H1 (cell line): ENCODE measurements around the gene RBM10. TPM values are rescaled to one million over a fixed set of nuclear protein-coding genes. Genes with fewer than 3 reads are reported as not detected.

Experiments used
- CTCF ChIA-PET: fragments of 300-600 bp; sonication (Branson Sonifier 250); formaldehyde crosslinking; loops from one replicate; lab custom pipeline; 2021; ENCODE audit not compliant: partially characterized antibody; lab: Charles Lee
- POLR2A ChIA-PET: fragments of 300-600 bp; sonication (Branson Sonifier 250); formaldehyde crosslinking; loops from one replicate; lab custom pipeline; 2021; ENCODE audit warnings: inconsistent platforms; ENCODE audit not compliant: partially characterized antibody; lab: Charles Lee
- DNase-seq, 2 experiments: peaks; one replicate each; pipeline versions ENCODE4 v3.0.0 to v3.0.0-alpha.2; 2010 to 2022; ENCODE audit warnings: low spot score in 2 of 2, low read depth in 1 of 2, mixed read lengths in 1 of 2
- FAIRE-seq: peaks from 2 replicates; lab custom pipeline; 2011; peaks lifted over from hg19 to GRCh38; lab: Jason Lieb, UNC
- H2AFZ ChIP-seq: 2 replicates; pipeline ENCODE4 v1.8.1; 2012; ENCODE audit warnings: low read length, inconsistent platforms
- H2AK5ac ChIP-seq: 2 replicates; pipeline ENCODE4 v1.6.1; 2013; ENCODE audit warnings: low read depth, low read length
- H2BK120ac ChIP-seq: replicated peaks from 2 replicates; pipeline ENCODE3; 2013; ENCODE audit warnings: low read depth, low read length, inconsistent platforms
- H2BK12ac ChIP-seq: 2 replicates; pipeline ENCODE4 v1.6.1; 2013; ENCODE audit warnings: low read depth, low read length
- H2BK15ac ChIP-seq: 2 replicates; pipeline ENCODE4 v1.6.1; 2013; ENCODE audit warnings: low read length
- H2BK20ac ChIP-seq: 2 replicates; pipeline ENCODE4 v1.6.1; 2013; ENCODE audit warnings: low read length
- H2BK5ac ChIP-seq: 2 replicates; pipeline ENCODE4 v1.6.1; 2013; ENCODE audit warnings: low read depth, low read length
- H3K14ac ChIP-seq: 2 replicates; pipeline ENCODE4 v1.6.1; 2013; ENCODE audit warnings: inconsistent platforms; ENCODE audit not compliant: insufficient read length
- H3K18ac ChIP-seq: 2 replicates; pipeline ENCODE4 v1.6.1; 2013; ENCODE audit warnings: low read length; ENCODE audit errors: extremely low read depth
- H3K23ac ChIP-seq: 2 replicates; pipeline ENCODE4 v1.6.1; 2013; ENCODE audit warnings: inconsistent platforms; ENCODE audit not compliant: insufficient read length
- H3K23me2 ChIP-seq: 2 replicates; pipeline ENCODE4 v1.6.1; 2013; ENCODE audit warnings: low read depth, low read length
- H3K27ac ChIP-seq: 2 replicates; pipeline ENCODE4 v1.6.1; 2011; ENCODE audit warnings: low read depth, low read length, inconsistent platforms
- H3K27me3 ChIP-seq, 4 experiments: replicated peaks in 1 of 4; 1 replicate in 1 of 4; 2 replicates in 3 of 4; pipeline versions ENCODE4 v1.6.1 to v1.8.1; 2011 to 2013; ENCODE audit warnings: low read length in 3 of 4, mild to moderate bottlenecking in 3 of 4, inconsistent platforms in 2 of 4, mixed read lengths in 2 of 4, moderate library complexity in 1 of 4; ENCODE audit not compliant: control insufficient read depth in 3 of 4, insufficient read depth in 3 of 4; ENCODE audit errors: extremely low read depth in 1 of 4
- H3K36me3 ChIP-seq, 4 experiments: 2 replicates each; pipeline versions ENCODE4 v1.6.1 to v1.8.1; 2011 to 2013; ENCODE audit warnings: mild to moderate bottlenecking in 4 of 4, low read length in 3 of 4, moderate library complexity in 2 of 4, control low read depth in 1 of 4, inconsistent platforms in 1 of 4; ENCODE audit not compliant: insufficient read depth in 4 of 4, control insufficient read depth in 2 of 4
- H3K4ac ChIP-seq: replicated peaks from 2 replicates; pipeline ENCODE3; 2013; ENCODE audit warnings: low read length, low read depth, mixed read lengths, inconsistent platforms; ENCODE audit not compliant: insufficient read length
- H3K4me1 ChIP-seq, 4 experiments: replicated peaks in 1 of 4; 1 replicate in 1 of 4; 2 replicates in 3 of 4; pipeline versions ENCODE4 v1.6.1 to v1.8.1; 2011 to 2013; ENCODE audit warnings: low read length in 3 of 4, inconsistent platforms in 2 of 4, mixed read lengths in 1 of 4; ENCODE audit not compliant: insufficient read depth in 4 of 4, control insufficient read depth in 3 of 4
- H3K4me2 ChIP-seq, 2 experiments: 2 replicates each; pipeline versions ENCODE4 v1.6.1 to v1.8.1; 2011 to 2013; ENCODE audit warnings: low read depth in 2 of 2, low read length in 2 of 2, control low read depth in 1 of 2, inconsistent platforms in 1 of 2, mild to moderate bottlenecking in 1 of 2; ENCODE audit not compliant: insufficient read depth in 1 of 2
- H3K4me3 ChIP-seq, 4 experiments: fragments of 200-600, 300-600 bp in 1 of 4; sonication (generic), shearing (Covaris generic), sonication (Bioruptor Twin) in 1 of 4; 2 replicates each; pipeline versions ENCODE4 v1.5.1 to v1.8.1; 2011 to 2016; ENCODE audit warnings: low read length in 4 of 4, low read depth in 3 of 4, control low read depth in 2 of 4, inconsistent platforms in 2 of 4, mild to moderate bottlenecking in 2 of 4, mixed read lengths in 1 of 4, moderate library complexity in 1 of 4; ENCODE audit not compliant: insufficient read depth in 2 of 4; ENCODE audit errors: extremely low read depth in 1 of 4
- H3K56ac ChIP-seq: replicated peaks from 2 replicates; pipeline ENCODE3; 2013; ENCODE audit warnings: low read depth, mild to moderate bottlenecking, mixed read lengths, low read length, inconsistent platforms; ENCODE audit not compliant: insufficient read length
- H3K79me1 ChIP-seq: 2 replicates; pipeline ENCODE4 v1.6.1; 2013; ENCODE audit warnings: low read depth, low read length, control low read depth
- H3K79me2 ChIP-seq, 2 experiments: 2 replicates each; pipeline versions ENCODE4 v1.6.1 to v1.8.1; 2012 to 2013; ENCODE audit warnings: low read length in 2 of 2, mild to moderate bottlenecking in 2 of 2, inconsistent platforms in 1 of 2; ENCODE audit not compliant: insufficient read depth in 2 of 2, control insufficient read depth in 1 of 2
- H3K9ac ChIP-seq, 4 experiments: replicated peaks in 1 of 4; 1 replicate in 1 of 4; 2 replicates in 3 of 4; pipeline versions ENCODE4 v1.6.1 to v1.8.1; 2011 to 2013; ENCODE audit warnings: low read depth in 3 of 4, low read length in 3 of 4, control low read depth in 2 of 4, mild to moderate bottlenecking in 2 of 4, moderate library complexity in 2 of 4, inconsistent platforms in 1 of 4; ENCODE audit errors: extremely low read depth in 1 of 4
- H3K9me3 ChIP-seq, 2 experiments: 2 replicates each; pipeline versions ENCODE4 v1.6.1 to v1.8.1; 2012 to 2013; ENCODE audit warnings: mild to moderate bottlenecking in 2 of 2, moderate library complexity in 2 of 2, control low read depth in 1 of 2, inconsistent platforms in 1 of 2, low read depth in 1 of 2, low read length in 1 of 2, mixed read lengths in 1 of 2; ENCODE audit not compliant: insufficient read depth in 2 of 2
- H4K20me1 ChIP-seq, 2 experiments: replicated peaks in 1 of 2; 2 replicates each; pipeline versions ENCODE3 to v1.8.1; 2011 to 2013; ENCODE audit warnings: inconsistent platforms in 2 of 2, low read length in 2 of 2, mild to moderate bottlenecking in 1 of 2; ENCODE audit not compliant: insufficient read depth in 2 of 2, control insufficient read depth in 1 of 2
- H4K5ac ChIP-seq: 2 replicates; pipeline ENCODE4 v1.6.1; 2013; ENCODE audit warnings: low read length, low read depth, mixed read lengths, inconsistent platforms; ENCODE audit not compliant: insufficient read length
- H4K8ac ChIP-seq: 2 replicates; pipeline ENCODE4 v1.8.0; 2013; ENCODE audit warnings: mild to moderate bottlenecking, moderate library complexity, low read length, inconsistent platforms; ENCODE audit not compliant: insufficient read depth; ENCODE audit errors: extremely low read depth
- H4K91ac ChIP-seq: replicated peaks from 2 replicates; pipeline ENCODE3; 2013; ENCODE audit warnings: low read length, mixed read lengths, inconsistent platforms; ENCODE audit not compliant: insufficient read length
- KDM4A ChIP-seq: IDR thresholded peaks from one replicate; pipeline ENCODE4 v1.7.1; 2012; ENCODE audit warnings: low read depth, mild to moderate bottlenecking, moderate library complexity, low read length, inconsistent platforms; ENCODE audit not compliant: severe bottlenecking
- WGBS, 2 experiments: shearing (Covaris generic) in 1 of 2; methylation state at CpG; one replicate each; pipeline versions ENCODE4 v1.1.6 to v1.1.7; 2013 to 2015; ENCODE audit warnings: low lambda C conversion rate in 2 of 2, mixed read lengths in 2 of 2, inconsistent platforms in 1 of 2, low coverage in 1 of 2, missing lambda C conversion rate in 1 of 2; ENCODE audit not compliant: insufficient replicate concordance in 2 of 2, insufficient coverage in 1 of 2, insufficient read length in 1 of 2; ENCODE audit errors: extremely low coverage in 1 of 2, missing lambda C conversion rate in 1 of 2; 5-methylcytosine and 5-hydroxymethylcytosine counted together
- polyA plus RNA-seq, 7 experiments: library from polyadenylated mRNA; depleted of rRNA in 3 of 7; stranded (reverse) in 5 of 7; unstranded in 2 of 7; fragments of >200 nt in 5 of 7; fragments of 200-250 nt in 2 of 7; gene quantifications; 1 replicate in 5 of 7; 2 replicates in 1 of 7; 4 replicates in 1 of 7; pipeline versions ENCODE4 v1.2.1 to v1.2.3, GENCODE V29; 2011 to 2013; ENCODE audit warnings: missing spikeins in 2 of 7, mixed read lengths in 2 of 7
- total RNA-seq: library from RNA; stranded (reverse); fragmentation: NEBNext Ultra II Directional; extraction: Animal tissue kit (Norgen Biotek cat#: 25700); gene quantifications from 2 replicates; pipeline ENCODE4 v1.2.1, GENCODE V29; 2021

Gene RBM10
- total and polyA plus RNA-seq, 2 of the 8 experiments (the other 6 are each of a cell fraction or from before 2014, with no cell fraction given): 35.7 to 64.0 TPM

DNA sequence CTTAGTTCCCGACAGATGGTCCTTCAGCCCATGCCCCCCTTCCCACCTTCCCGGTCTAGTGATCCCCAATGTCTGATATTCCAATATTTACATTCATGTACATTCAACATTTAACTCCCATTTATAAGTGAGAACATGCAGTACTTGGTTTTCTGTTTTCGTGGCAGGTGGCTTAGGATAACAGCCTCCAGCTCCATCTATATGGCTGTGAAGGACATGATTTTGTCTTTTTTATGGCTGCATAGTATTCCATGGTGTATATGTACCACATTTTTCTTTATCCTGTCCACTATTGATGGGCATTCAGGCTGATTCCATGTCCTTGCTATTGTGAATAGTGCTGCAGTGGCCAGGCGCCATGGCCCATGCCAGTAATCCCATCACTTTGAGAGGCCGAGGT is 13.8 kb downstream of the RBM10 start:
- H4K91ac ChIP-seq: no peak overlapping the region
- H3K4me2 ChIP-seq: no peak overlapping the region
- no peak for DNase-seq
- no peak overlapping the region for H3K27ac ChIP-seq
- H3K23ac ChIP-seq: no peak overlapping the region
- H2BK120ac ChIP-seq: no peak overlapping the region
- no peaks in the 10 kb centered on the region for H3K4me1 ChIP-seq
- no peak for TF ChIP-seq KDM4A
- H4K20me1 ChIP-seq: peaks cover 3 to 4% of the 10 kb centered on the region in 2 experiments
- no peaks in the 10 kb centered on the region for H3K23me2 ChIP-seq
- no peak overlapping the region for H3K4ac ChIP-seq
- WGBS, 2 experiments: 94% methylated on average over 5 of the region's 5 CpGs; no CpG with 5 or more reads in 1 of the 2 experiments
- H3K9me3 ChIP-seq: no peaks in the 10 kb centered on the region
- ChIA-PET POLR2A (interaction anchor here (0.7 kb wide), 1 partner anchor 1985 kb away, joined by 3 read pairs; no protein-coding TSS in a partner anchor), CTCF (interaction anchor here (0.6 to 1.1 kb wide), 3 partner anchors 20 to 147 kb away, joined by 3 to 4 read pairs (median 4); no protein-coding TSS in a partner anchor)
- no peak overlapping the region for H2BK12ac ChIP-seq
- H3K18ac ChIP-seq: no peak overlapping the region
- H2BK20ac ChIP-seq: no peak overlapping the region
- no peak overlapping the region for H2AK5ac ChIP-seq
- no peak overlapping the region for H2BK15ac ChIP-seq
- H3K14ac ChIP-seq: no peak overlapping the region
- H3K9ac ChIP-seq: no peak overlapping the region
- H2BK5ac ChIP-seq: no peak overlapping the region
- H3K27me3 ChIP-seq: no peaks in the 10 kb centered on the region
- no peak overlapping the region for H3K4me3 ChIP-seq
- no peak overlapping the region for H4K5ac ChIP-seq
- no peak overlapping the region for H3K56ac ChIP-seq
- H3K79me1 ChIP-seq: peaks cover 2% of the 10 kb centered on the region; the same call in 1 of the 2 replicates
- peaks cover 0 to 43% of the 10 kb centered on the region in 2 experiments; a peak in 2 of 4 replicates for H3K79me2 ChIP-seq
- H2AFZ ChIP-seq: no peak overlapping the region
- FAIRE-seq: no peak
- peaks cover 0 to 17% (median 3%) of the 10 kb centered on the region in 4 experiments; a peak in 3 of 8 replicates for H3K36me3 ChIP-seq
- no peak overlapping the region for H4K8ac ChIP-seq
